Endothelial cell of umbilical vein (primary cell): ENCODE data around the gene ARSD.
"Not testable (repeated sequence)": the region's sequence is repeated elsewhere in the genome, so short reads cannot be mapped to it uniquely, and the experiment has no call there.

Experiments used
- CTCF ChIP-seq, 2 donors: IDR thresholded peaks; 1 replicate in 1 of 2; 2 replicates in 1 of 2; pipeline ENCODE4 v1.5.1; 2011; ENCODE audit warnings: low read length in 2 of 2, mild to moderate bottlenecking in 2 of 2, moderate library complexity in 2 of 2, control low read depth in 1 of 2, inconsistent platforms in 1 of 2, low read depth in 1 of 2; ENCODE audit not compliant: insufficient read depth in 1 of 2; ENCODE audit errors: extremely low read depth in 1 of 2
- EZH2 ChIP-seq: IDR thresholded peaks from 2 replicates; pipeline ENCODE4 v1.6.1; 2012; ENCODE audit warnings: borderline replicate concordance, low read depth, mild to moderate bottlenecking, moderate library complexity, low read length, inconsistent platforms; ENCODE audit not compliant: severe bottlenecking

GRCh38 chrX:2926255-2926654, 2.9 kb downstream of the ARSD start:
- TF ChIP-seq CTCF (IDR thresholded peaks at IDR 0.05; ENCODE audit: extremely low read depth in 1 of 2, insufficient read depth in 1 of 2, low read depth in 1 of 2, low read length in 2 of 2); EZH2: not testable (repeated sequence)
